Mesenchymal stem cell (in vitro differentiated cells and primary cell): ENCODE data around the gene CS. TPM values are rescaled to one million over a fixed set of nuclear protein-coding genes. Genes with fewer than 3 reads are reported as not detected.
"Not testable (repeated sequence)": the region's sequence is repeated elsewhere in the genome, so short reads cannot be mapped to it uniquely, and the experiment has no call there.

ENCODE experiments used
- DNase-seq: peaks from one replicate; pipeline ENCODE4 v3.0.0-alpha.2; 2013
- H2AFZ ChIP-seq: one replicate; pipeline ENCODE4 v1.6.1; 2013; ENCODE audit warnings: low read depth, mild to moderate bottlenecking, control low read depth, inconsistent platforms, low read length, moderate library complexity
- H2AK5ac ChIP-seq: 2 replicates; pipeline ENCODE4 v1.6.1; 2013; ENCODE audit warnings: low read length, moderate library complexity, mild to moderate bottlenecking, inconsistent platforms; ENCODE audit not compliant: severe bottlenecking
- H2BK120ac ChIP-seq: one replicate; pipeline ENCODE4 v1.6.1; 2013; ENCODE audit warnings: low read depth, mild to moderate bottlenecking, inconsistent platforms, low read length, moderate library complexity
- H2BK12ac ChIP-seq, 2 experiments: one replicate each; pipeline ENCODE4 v1.6.1; 2013; ENCODE audit warnings: inconsistent platforms in 2 of 2, low read length in 2 of 2, mild to moderate bottlenecking in 2 of 2, moderate library complexity in 2 of 2, control low read depth in 1 of 2
- H2BK15ac ChIP-seq: one replicate; pipeline ENCODE4 v1.6.1; 2013; ENCODE audit warnings: mild to moderate bottlenecking, low read depth, inconsistent platforms; ENCODE audit not compliant: poor library complexity, severe bottlenecking
- H2BK5ac ChIP-seq: 2 replicates; pipeline ENCODE4 v1.6.1; 2013; ENCODE audit warnings: low read depth, mild to moderate bottlenecking, low read length, control low read depth, inconsistent platforms; ENCODE audit not compliant: poor library complexity, severe bottlenecking
- H3K14ac ChIP-seq, 2 experiments: one replicate each; pipeline ENCODE4 v1.6.1; 2013; ENCODE audit warnings: inconsistent platforms in 2 of 2, low read length in 2 of 2, control low read depth in 1 of 2, mild to moderate bottlenecking in 1 of 2, moderate library complexity in 1 of 2
- H3K18ac ChIP-seq, 2 experiments: one replicate each; pipeline ENCODE4 v1.6.1; 2013; ENCODE audit warnings: inconsistent platforms in 2 of 2, low read length in 2 of 2, control low read depth in 1 of 2, low read depth in 1 of 2, mild to moderate bottlenecking in 1 of 2
- H3K23ac ChIP-seq, 2 experiments: one replicate each; pipeline ENCODE4 v1.6.1; 2013; ENCODE audit warnings: inconsistent platforms in 2 of 2, low read length in 2 of 2, mild to moderate bottlenecking in 2 of 2, moderate library complexity in 2 of 2, control low read depth in 1 of 2
- H3K27ac ChIP-seq: 2 replicates; pipeline ENCODE4 v1.5.1; 2013; ENCODE audit warnings: mild to moderate bottlenecking, moderate library complexity, low read length, control low read depth, inconsistent platforms; ENCODE audit not compliant: poor library complexity, severe bottlenecking
- H3K27me3 ChIP-seq, 2 experiments: 2 replicates each; pipeline versions ENCODE4 v1.6.1 to v1.7.0; 2013; ENCODE audit warnings: low read length in 2 of 2, mild to moderate bottlenecking in 2 of 2, moderate library complexity in 2 of 2, control low read depth in 1 of 2, inconsistent platforms in 1 of 2; ENCODE audit not compliant: control insufficient read depth in 1 of 2, insufficient read depth in 1 of 2
- H3K36me3 ChIP-seq, 2 experiments: 2 replicates each; pipeline versions ENCODE4 v1.6.1 to v1.7.0; 2013; ENCODE audit warnings: low read length in 2 of 2, control low read depth in 1 of 2, inconsistent platforms in 1 of 2, low read depth in 1 of 2, mild to moderate bottlenecking in 1 of 2; ENCODE audit not compliant: insufficient read depth in 2 of 2, control insufficient read depth in 1 of 2
- H3K4ac ChIP-seq, 2 experiments: one replicate each; pipeline ENCODE4 v1.6.1; 2013; ENCODE audit warnings: inconsistent platforms in 2 of 2, low read length in 2 of 2, mild to moderate bottlenecking in 2 of 2, moderate library complexity in 2 of 2, control low read depth in 1 of 2, low read depth in 1 of 2
- H3K4me1 ChIP-seq: 2 replicates; pipeline ENCODE4 v1.6.1; 2013; ENCODE audit warnings: low read depth, low read length, control low read depth; ENCODE audit not compliant: control insufficient read depth, insufficient read depth
- H3K4me2 ChIP-seq: 2 replicates; pipeline ENCODE4 v1.6.1; 2013; ENCODE audit warnings: low read length, mild to moderate bottlenecking, inconsistent platforms; ENCODE audit not compliant: poor library complexity, severe bottlenecking
- H3K4me3 ChIP-seq, 2 experiments: 2 replicates each; pipeline versions ENCODE4 v1.5.1 to v1.7.0; 2013; ENCODE audit warnings: low read length in 2 of 2, mild to moderate bottlenecking in 2 of 2, control low read depth in 1 of 2, low read depth in 1 of 2; ENCODE audit not compliant: insufficient read depth in 1 of 2
- H3K79me1 ChIP-seq: replicated peaks from 2 replicates; pipeline ENCODE4 v1.6.1; 2013; ENCODE audit warnings: mild to moderate bottlenecking, control low read depth, low read length, inconsistent platforms; ENCODE audit not compliant: poor library complexity, severe bottlenecking
- H3K9ac ChIP-seq: 2 replicates; pipeline ENCODE4 v1.7.0; 2013; ENCODE audit warnings: mild to moderate bottlenecking, low read length, moderate library complexity
- H3K9me3 ChIP-seq: 2 replicates; pipeline ENCODE4 v1.7.0; 2013; ENCODE audit warnings: mild to moderate bottlenecking, low read length; ENCODE audit not compliant: control insufficient read depth
- H4K8ac ChIP-seq: one replicate; pipeline ENCODE4 v1.6.1; 2013; ENCODE audit warnings: inconsistent platforms, mild to moderate bottlenecking, low read length, moderate library complexity
- H4K91ac ChIP-seq: one replicate; pipeline ENCODE4 v1.6.1; 2013; ENCODE audit warnings: mild to moderate bottlenecking, low read length, inconsistent platforms
- WGBS: methylation state at CpG from one replicate; pipeline ENCODE4 v1.1.7; 2013; ENCODE audit warnings: mixed read lengths; 5-methylcytosine and 5-hydroxymethylcytosine counted together
- polyA plus RNA-seq, 2 experiments: library from polyadenylated mRNA; stranded (reverse); fragments of 200-250 nt; gene quantifications; one replicate each; pipeline ENCODE4 v1.2.3, GENCODE V29; 2013

Gene CS
- 126 TPM for polyA plus RNA-seq (2013, experiment 1 of 2)
- polyA plus RNA-seq (2013, experiment 2 of 2): 125 TPM

GRCh38 chr12:56299853-56300643 is at the start of gene CS:
Gene CS, minus strand, starts transcription at chr12:56300330. Its CDS starts 129 bp downstream, at chr12:56300201.
- H4K8ac ChIP-seq: peak within 1 kb of the TSS; percentile 96
- WGBS: under 1% methylated on average over 63 of the region's 63 CpGs
- peak within 1 kb of the TSS; percentile 90 to 95 for H3K4me3 ChIP-seq
- H3K36me3 ChIP-seq: peaks cover 12 to 28% of the 10 kb centered on the region in 2 experiments
- peak within 1 kb of the TSS; percentile 80 for H2BK120ac ChIP-seq
- DNase-seq: peak; percentile 98
- H3K9ac ChIP-seq: peak within 1 kb of the TSS; percentile 91
- H3K27ac ChIP-seq: peak within 1 kb of the TSS; percentile 91
- peaks cover 14% of the 10 kb centered on the region for H3K4me1 ChIP-seq
- H3K9me3 ChIP-seq: no peaks in the 10 kb centered on the region
- no peak within 1 kb of the TSS for H2BK12ac ChIP-seq
- peak within 1 kb of the TSS in 1 of 2 experiments; percentile 94 for H3K14ac ChIP-seq
- peak within 1 kb of the TSS in 1 of 2 experiments; percentile 61 for H3K23ac ChIP-seq
- peak within 1 kb of the TSS; percentile 67 for H3K4me2 ChIP-seq
- peak within 1 kb of the TSS; percentile 94 for H4K91ac ChIP-seq
- H2BK5ac ChIP-seq: no peak within 1 kb of the TSS
- H2BK15ac ChIP-seq: peak within 1 kb of the TSS; percentile 57
- peak within 1 kb of the TSS; percentile 76 for H2AFZ ChIP-seq
- H3K27me3 ChIP-seq: no peaks in the 10 kb centered on the region
- H3K79me1 ChIP-seq: peaks cover 7% of the 10 kb centered on the region
- H3K18ac ChIP-seq: peak within 1 kb of the TSS; percentile 88 to 96
- H3K4ac ChIP-seq: peak within 1 kb of the TSS; percentile 81 to 86
- peak within 1 kb of the TSS; percentile 58 for H2AK5ac ChIP-seq

GRCh38 chr12:56348776-56349175 is 48.6 kb upstream of the CS start:
- H2BK5ac ChIP-seq: no peak overlapping the region
- no peak overlapping the region for H3K4ac ChIP-seq
- H3K9me3 ChIP-seq: no peaks in the 10 kb centered on the region
- no peak overlapping the region for H4K91ac ChIP-seq
- no peak overlapping the region for H2BK15ac ChIP-seq
- H3K23ac ChIP-seq: no peak overlapping the region
- no peak for DNase-seq
- WGBS: 81% methylated on average over 3 of the region's 5 CpGs
- H3K4me3 ChIP-seq: no peak overlapping the region
- H4K8ac ChIP-seq: no peak overlapping the region
- H3K14ac ChIP-seq: no peak overlapping the region
- no peak overlapping the region for H2AK5ac ChIP-seq
- no peak overlapping the region for H3K27ac ChIP-seq
- H3K27me3 ChIP-seq: no peaks in the 10 kb centered on the region
- peaks cover 73 to 91% of the 10 kb centered on the region in 2 experiments for H3K36me3 ChIP-seq
- H3K4me2 ChIP-seq: no peak overlapping the region
- no peak overlapping the region for H2BK12ac ChIP-seq
- no peak overlapping the region for H2BK120ac ChIP-seq
- H3K4me1 ChIP-seq: no peaks in the 10 kb centered on the region
- no peak overlapping the region for H3K9ac ChIP-seq
- H2AFZ ChIP-seq: no peak overlapping the region
- no peak overlapping the region for H3K18ac ChIP-seq
- peaks cover 18% of the 10 kb centered on the region for H3K79me1 ChIP-seq

GRCh38 chr12:56347255-56347654 is 47.1 kb upstream of the CS start:
- H3K4ac ChIP-seq, H3K27me3 ChIP-seq, H3K18ac ChIP-seq, H3K4me3 ChIP-seq, H2AFZ ChIP-seq, H4K91ac ChIP-seq, H2BK15ac ChIP-seq, H2BK12ac ChIP-seq, DNase-seq, H3K23ac ChIP-seq, H3K4me1 ChIP-seq, H3K9me3 ChIP-seq, H3K27ac ChIP-seq, H3K9ac ChIP-seq, H4K8ac ChIP-seq, H2AK5ac ChIP-seq, H3K4me2 ChIP-seq, H2BK5ac ChIP-seq, H3K14ac ChIP-seq, H2BK120ac ChIP-seq: not testable (repeated sequence)
- WGBS: 100% methylated on average over 9 of the region's 9 CpGs
- H3K79me1 ChIP-seq: peaks cover 15% of the 10 kb centered on the region
- H3K36me3 ChIP-seq: peaks cover 78 to 92% of the 10 kb centered on the region in 2 experiments

GRCh38 chr12:56346675-56347074 is 46.5 kb upstream of the CS start:
- no peak overlapping the region for H4K91ac ChIP-seq
- no peak overlapping the region for H2AK5ac ChIP-seq
- no peak overlapping the region for H3K27ac ChIP-seq
- no peak overlapping the region for H3K9ac ChIP-seq
- no peak overlapping the region for H3K4me3 ChIP-seq
- no peaks in the 10 kb centered on the region for H3K27me3 ChIP-seq
- no peaks in the 10 kb centered on the region for H3K9me3 ChIP-seq
- no peak overlapping the region for H3K14ac ChIP-seq
- 89% methylated on average over 7 of the region's 7 CpGs for WGBS
- no peak overlapping the region for H2BK15ac ChIP-seq
- H3K4me1 ChIP-seq: no peaks in the 10 kb centered on the region
- peaks cover 15% of the 10 kb centered on the region for H3K79me1 ChIP-seq
- no peak overlapping the region for H3K4ac ChIP-seq
- no peak overlapping the region for H2BK120ac ChIP-seq
- no peak overlapping the region for H3K23ac ChIP-seq
- no peak overlapping the region for H4K8ac ChIP-seq
- no peak overlapping the region for H2BK5ac ChIP-seq
- H2BK12ac ChIP-seq: no peak overlapping the region
- no peak overlapping the region for H3K4me2 ChIP-seq
- H3K36me3 ChIP-seq: peaks cover 76 to 91% of the 10 kb centered on the region in 2 experiments
- no peak for DNase-seq
- H2AFZ ChIP-seq: no peak overlapping the region
- no peak overlapping the region for H3K18ac ChIP-seq
